Measurements from ENCODE around the gene SEMA4G.
"Not testable (repeated sequence)": the region's sequence is repeated elsewhere in the genome, so short reads cannot be mapped to it uniquely, and the experiment has no call there.

The SEMA4G gene

DNA sequence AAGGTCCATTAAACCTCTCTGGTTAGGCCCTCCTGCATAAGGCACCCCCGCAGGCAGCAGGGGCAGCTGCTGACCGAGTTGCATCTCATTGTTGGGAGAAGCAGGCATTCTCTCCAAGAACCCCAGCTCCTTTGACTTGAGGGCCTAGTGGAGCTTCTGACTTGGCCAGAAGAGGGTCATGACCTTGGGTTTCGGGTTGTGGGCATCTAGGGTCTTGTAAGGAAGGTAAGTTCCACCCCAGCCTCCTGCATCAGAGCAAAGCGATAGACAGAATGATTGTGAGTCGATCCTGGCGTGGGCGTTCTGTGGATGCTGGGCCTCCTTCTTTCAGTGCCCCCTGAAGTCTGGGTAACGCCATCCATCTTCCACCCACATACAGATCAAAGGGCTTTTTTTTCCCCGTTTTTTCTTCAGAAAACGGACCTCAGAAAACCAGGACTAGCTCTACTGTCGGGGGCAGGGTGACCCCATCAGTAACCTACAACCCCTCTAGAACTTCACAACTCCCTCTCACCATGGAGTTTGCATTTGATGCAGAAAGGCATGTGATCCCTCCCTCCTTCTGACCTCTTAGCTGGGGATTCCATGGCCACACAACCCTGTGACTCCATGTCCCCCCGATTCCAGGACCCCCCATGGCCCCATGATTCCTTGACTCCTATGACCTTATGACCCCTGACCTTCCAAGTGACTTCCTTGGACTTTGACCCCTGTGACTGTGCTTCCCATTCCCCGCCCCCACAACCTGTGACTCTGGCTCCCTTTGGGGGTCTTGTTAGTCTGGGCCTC, 3.0 kb downstream of the SEMA4G start:
- no peak for DNase-seq

DNA sequence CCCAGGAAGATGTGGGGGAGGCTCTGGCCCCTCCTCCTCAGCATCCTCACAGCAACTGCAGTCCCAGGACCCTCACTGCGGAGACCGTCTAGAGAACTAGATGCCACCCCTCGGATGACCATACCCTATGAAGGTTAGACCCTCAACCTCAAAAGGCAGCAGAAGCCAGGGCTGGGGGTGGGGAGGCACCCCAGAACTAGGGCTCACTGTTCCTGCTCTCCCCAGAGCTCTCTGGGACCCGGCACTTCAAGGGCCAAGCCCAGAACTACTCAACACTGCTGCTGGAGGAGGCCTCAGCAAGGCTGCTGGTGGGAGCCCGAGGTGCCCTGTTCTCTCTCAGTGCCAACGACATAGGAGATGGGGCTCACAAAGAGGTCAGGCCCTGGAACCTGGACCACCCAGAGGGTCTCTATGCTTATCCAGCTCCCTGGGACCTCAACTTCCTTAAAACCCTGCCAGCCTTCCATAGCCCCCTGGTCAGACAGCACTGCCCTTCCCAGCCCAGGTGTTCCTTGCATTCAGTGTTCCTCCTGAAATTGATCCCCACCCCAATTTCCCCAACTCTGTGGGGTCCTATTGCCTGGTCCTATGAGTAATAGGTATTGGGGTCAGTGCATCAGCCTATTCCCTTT, 3.7 kb downstream of the SEMA4G start:
- DNase-seq = no peak

DNA sequence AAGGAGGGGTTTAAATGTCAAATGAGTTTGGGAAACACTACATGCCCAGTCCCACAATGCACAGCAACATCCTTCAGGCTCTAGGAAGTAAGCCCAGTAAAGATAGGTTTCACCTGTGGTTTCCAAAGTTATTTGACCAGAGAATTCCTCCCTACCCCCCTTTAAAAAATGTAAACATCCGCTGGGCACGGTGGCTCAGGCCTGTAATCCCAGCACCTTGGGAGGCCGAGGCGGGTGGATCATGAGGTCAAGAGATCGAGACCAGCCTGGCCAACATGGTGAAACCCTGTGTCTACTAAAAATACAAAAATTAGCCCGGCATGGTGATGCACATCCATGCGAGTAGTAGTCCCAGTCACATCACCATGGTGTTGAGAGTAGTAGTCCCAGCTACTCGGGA, 6.1 kb downstream of the SEMA4G start:
- not testable (repeated sequence) for DNase-seq

DNA sequence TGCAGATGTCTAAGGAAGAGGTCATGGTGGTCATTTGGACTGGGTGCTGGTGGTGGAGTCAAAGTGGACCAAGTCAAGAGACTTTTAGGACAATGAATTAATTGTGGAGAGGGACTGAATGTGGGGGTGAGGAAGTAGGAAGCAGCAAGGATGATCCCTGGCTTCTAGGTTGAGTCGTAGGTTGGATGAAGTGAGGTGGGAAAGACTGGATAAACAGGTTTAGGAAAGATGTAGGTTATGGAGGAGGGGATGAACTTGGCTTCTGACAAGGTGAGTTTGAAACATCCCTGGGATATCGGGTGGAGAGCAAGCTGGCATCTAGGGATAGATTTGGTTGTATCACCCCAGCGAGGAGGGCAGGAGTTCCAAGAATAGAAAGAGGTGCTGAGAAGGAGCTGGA, 7.6 kb downstream of the SEMA4G start:
- no peak for DNase-seq

DNA sequence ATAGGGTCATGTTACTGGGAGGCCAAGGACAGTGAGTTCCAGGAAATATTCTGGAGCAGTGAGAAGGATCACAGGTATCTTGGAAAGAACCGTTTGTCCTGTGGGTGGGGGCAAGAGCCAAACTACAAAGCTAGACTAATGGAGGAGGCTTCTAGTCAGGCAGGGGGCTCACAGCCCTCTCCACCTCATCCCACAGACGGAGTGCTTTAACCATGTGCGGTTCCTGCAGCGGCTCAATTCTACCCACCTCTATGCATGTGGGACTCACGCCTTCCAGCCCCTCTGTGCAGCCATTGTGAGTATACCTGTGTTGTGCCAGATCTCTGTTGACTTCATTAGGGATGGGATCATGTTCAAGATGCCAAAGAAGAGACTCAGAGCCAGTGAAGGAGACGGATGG, 8.1 kb downstream of the SEMA4G start:
- no peak for DNase-seq

DNA sequence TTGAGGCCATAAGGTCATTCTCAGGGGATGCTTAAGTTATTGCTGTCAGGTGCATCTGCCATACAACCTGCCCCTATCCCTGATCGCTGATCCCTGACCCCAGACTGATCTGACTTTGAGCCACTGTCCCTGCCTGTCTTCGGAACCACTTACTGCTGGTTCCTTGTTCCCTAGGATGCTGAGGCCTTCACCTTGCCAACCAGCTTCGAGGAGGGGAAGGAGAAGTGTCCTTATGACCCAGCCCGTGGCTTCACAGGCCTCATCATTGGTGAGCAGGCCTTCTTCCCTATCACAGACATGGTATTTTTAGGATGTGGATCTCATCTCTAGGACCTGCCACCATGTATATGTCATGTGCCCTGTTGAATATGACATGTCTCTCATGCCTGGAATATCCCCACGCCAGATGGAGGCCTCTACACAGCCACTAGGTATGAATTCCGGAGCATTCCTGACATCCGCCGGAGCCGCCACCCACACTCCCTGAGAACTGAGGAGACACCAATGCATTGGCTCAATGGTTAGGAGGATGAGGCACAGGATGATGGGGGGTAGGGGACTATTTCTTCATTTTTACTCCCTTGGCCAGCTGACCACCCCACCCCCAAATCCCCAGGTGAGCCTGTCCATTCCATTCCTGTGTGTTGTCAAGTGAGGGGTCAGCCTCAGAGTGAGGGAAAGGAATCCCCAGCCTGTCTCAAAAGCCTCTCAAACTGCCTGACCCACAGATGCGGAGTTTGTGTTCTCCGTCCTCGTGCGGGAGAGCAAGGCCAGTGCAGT, 9.0 kb downstream of the SEMA4G start:
- DNase-seq = no peak

DNA sequence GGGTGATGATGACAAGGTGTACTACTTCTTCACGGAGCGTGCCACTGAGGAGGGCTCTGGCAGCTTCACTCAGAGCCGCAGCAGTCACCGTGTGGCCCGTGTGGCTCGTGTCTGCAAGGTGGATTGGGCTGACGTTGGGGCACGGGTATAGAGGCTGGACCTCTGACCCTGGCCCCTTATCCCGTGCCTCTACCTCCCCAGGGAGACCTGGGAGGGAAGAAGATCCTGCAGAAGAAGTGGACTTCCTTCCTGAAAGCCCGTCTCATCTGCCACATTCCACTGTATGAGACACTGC, 9.5 kb downstream of the SEMA4G start:
- DNase-seq = no peak

DNA sequence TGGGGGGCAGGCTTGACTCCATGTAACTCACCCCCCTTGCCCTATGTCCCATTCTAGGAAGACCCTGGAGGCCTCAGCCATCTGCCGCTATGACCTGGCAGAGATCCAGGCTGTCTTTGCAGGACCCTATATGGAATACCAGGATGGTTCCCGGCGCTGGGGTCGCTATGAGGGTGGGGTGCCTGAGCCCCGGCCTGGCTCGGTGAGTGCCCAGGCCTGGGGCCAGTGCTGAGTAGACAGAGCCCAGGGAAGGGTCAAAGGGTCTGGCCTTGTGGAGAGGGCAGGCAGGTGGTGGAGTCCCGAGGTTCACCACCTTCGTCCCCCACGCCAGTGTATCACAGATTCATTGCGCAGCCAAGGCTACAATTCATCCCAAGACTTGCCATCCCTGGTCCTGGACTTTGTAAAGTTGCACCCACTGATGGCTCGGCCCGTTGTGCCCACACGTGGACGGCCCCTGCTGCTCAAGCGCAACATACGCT, 10.5 kb downstream of the SEMA4G start:
- no peak for DNase-seq

DNA sequence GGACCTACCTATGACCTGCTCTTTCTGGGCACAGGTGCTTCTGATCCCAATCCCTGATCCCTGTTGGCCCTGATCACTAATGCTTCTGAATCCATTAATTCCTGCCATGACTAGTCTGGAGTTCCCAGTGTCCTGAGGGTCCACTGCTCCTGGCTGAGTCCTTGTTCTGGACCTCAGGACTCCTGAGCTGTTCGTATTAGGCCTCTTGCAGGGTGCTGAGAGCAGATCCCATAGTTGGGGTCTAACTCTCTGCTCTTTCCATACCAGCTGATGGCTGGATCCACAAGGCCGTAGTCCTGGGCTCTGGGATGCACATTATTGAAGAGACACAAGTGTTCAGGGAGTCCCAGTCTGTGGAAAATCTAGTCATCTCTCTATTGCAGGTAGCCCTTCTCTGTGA, 11.0 kb downstream of the SEMA4G start:
- DNase-seq = no peak

DNA sequence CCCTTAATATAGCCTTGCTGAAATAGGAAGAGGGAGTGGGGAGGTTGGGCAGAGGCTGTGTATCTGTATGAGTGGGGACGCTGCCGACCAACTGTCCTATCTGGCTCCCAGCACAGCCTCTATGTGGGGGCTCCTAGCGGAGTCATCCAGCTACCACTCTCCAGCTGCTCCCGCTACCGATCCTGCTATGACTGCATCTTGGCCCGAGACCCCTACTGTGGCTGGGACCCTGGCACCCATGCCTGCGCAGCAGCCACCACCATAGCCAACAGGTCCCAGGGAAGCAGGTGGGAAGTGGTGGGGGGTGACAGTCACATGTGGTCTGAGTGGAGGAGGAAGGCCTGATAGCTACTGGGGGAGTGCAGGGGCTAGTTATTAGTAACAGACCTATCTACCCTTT, 11.4 kb downstream of the SEMA4G start:
- no peak for DNase-seq

DNA sequence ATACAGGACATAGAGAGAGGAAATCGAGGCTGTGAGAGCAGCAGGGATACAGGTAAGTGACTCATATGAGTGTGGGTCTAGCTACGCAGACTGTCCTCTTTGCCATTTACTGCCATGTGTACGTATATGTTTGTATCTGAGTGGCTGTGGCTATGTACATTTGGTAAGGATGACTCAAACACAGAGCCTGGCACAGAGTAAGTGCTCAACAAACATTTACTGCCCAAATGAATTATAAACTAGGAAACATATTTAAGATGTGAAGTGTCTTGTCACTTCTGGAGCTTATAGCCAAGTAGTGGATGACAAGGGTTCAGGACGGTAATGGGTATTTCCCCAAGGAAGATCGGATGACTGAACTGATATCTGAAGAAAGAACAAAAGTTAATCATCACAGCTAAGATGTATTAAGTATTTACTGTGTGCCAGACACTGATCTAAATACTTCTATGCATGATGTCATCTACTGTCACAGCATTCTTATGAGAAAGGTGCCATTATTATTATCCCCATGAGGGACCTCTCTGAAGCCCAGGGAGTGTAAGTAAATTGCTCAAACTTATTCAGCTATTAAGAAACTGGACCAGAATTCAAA, 12.0 kb downstream of the SEMA4G start:
- DNase-seq = no peak

DNA sequence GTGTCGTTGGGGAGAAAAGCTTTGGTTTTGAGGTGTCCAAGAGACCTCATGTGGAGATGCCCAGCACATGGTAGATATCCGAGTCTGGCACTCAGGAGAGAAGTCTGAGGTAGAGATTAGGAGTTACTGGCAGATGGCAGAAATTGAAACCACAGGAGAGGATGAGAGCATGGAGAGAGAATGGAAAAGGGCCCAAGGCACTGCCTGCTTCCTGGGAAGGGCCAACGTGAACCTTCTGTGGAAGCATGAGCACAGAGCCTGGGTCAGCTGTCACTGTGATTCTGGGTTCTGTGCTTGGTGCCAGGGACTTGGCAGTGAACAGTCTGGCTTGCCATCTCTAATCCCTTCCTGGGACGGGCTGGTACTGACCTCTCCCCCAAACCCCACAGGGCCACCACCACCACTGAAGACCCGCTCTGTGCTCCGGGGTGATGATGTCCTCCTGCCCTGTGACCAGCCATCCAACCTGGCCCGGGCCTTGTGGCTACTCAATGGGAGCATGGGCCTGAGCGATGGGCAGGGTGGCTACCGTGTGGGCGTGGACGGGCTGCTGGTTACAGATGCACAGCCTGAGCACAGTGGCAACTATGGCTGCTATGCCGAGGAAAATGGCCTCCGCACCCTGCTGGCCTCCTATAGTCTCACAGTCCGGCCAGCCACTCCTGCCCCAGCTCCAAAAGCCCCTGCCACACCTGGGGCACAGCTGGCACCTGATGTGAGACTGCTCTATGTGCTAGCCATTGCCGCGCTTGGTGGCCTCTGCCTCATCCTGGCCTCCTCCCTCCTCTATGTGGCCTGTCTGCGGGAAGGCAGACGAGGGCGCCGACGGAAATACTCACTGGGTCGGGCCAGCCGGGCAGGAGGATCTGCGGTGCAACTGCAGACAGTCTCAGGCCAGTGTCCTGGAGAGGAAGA, 13.9 kb downstream of the SEMA4G start:
- no peak for DNase-seq

DNA sequence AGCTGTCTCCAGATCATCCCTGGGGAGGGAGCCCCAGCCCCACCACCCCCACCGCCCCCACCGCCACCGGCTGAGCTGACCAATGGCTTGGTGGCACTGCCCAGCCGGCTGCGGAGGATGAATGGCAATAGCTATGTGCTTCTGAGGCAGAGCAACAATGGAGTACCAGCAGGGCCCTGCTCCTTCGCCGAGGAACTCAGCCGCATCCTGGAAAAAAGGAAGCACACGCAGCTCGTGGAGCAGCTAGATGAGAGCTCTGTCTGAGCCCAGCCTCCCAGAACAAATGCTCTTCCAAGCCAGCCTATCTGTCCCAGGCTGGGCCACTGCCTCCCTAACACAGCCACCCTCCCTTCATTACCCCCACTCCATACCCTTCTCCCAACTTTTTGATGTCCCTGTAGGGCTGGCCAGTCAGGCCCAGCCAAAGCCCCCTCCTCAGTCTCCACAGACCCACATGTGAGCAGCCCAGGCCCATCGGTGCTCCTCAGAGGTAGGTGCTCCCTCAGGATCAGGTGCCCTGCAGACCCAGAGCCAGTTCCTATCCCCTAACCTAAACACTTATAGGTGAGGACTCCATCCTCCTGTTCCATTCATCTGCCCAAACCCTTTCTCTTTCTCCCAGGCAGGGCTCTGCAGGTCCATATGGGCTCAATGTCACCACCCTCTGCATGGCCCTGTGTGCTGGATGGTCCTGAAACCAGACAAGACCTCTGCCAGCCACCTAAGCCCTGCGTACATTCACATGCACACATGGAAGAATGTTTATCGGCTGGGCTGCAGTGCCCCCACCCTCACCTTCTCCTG, 14.8 kb downstream of the SEMA4G start:
- DNase-seq = no peak

DNA sequence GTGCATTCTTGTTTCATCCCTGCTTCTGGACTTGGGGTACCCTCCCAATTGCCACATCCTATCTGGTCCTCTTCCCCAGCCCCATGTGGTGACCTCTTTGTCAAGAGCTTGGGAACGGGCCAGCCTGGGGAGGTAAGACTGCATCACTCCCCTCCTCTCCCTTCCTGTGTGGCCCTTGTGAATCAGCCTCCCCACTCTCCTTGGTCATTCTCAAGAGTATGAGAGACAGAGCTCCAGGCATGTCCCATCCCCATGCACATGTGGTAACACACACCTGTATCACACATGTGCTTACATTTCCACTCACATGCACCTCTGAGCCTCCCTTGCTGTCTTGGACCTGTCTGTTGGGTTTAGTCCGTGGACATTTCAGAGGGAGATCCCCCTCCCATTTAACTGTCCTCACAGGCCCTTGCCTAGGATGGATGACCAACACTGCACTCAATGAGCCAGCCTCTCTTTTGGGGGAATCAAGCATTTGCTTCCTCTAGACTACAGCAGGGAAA, 15.4 kb downstream of the SEMA4G start:
- DNase-seq = no peak

DNA sequence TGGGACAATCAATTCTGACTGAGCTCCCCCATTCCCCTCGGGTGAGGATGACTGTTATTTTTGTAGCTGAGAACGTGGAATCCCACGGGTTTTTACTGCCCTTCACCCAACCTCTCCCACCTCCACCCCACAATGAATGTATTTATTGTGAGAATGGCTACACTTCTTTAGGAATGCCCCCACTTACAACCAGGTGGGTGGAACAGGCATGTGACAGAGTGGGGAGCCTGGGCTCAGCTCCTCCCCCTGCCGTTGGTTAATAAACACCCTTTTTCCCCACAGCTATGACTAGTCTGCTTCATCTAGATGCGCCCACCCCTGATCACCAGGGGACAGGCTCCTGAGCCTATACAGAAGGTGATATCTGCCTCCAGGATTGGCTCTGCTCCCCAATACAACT, 16.0 kb downstream of the SEMA4G start:
- DNase-seq = no peak

DNA sequence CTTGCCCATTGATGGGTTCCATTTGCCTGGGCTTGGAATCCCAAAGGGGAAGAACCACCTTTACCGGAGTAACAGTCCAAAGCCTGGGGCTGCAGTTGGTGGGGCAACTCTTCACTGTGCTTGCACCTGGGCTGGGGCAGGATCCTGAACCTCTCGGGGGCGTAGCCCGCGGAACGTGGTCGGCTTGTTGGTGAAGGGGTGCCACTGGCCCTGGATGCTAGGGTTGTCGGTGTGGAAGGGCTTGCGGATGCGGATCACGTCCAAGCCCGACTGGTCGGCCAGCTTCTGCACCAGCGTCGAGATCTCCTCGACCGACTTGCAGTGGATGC, 17.3 kb downstream of the SEMA4G start:
- DNase-seq = no peak

DNA sequence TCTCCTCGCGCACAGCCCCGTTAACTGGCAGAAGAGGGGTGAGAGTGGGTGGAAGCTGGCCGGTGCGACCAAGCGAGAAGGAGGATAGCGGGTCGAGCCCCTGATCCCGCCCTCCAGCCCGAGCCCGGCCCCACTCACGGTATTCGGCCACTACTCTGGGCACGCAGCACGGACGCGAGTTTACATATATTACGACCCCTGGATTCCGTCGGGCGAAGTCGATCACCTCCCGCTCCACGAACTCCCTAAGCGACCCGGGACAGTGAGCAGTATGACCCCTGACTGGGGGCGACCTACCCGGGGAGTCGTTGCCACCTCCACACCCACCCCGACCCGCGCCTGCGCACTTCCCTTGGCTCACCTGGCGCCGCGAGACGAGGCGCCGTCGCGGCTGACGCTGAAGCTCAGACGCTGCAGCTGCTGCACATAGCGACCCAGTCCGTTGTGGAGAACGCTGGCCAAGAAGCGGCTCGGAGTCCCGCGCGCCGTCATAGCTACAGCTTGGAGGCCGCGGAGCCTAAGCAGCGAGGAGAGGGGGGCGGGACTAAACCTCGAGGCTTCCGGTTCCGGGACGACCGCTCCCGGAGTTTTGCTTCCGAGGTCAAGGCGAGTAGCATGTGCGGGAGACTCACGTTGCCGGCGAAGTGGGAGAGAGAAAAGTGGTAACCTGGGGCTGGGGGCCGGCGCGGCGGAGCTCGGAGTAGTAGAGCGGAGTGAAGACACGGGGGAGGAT, 17.8 kb downstream of the SEMA4G start, which contains the start of the genes MRPL43 and TWNK:
MRPL43 (minus strand) TSS at position 546 of the 733 bp plus-strand sequence; CDS start at position 492, 54 bp downstream.
TWNK (plus strand) TSS at position 592 of the 733 bp plus-strand sequence. CDS start 668 bp downstream, outside the sequence.
- peak; percentile 67 for DNase-seq

DNA sequence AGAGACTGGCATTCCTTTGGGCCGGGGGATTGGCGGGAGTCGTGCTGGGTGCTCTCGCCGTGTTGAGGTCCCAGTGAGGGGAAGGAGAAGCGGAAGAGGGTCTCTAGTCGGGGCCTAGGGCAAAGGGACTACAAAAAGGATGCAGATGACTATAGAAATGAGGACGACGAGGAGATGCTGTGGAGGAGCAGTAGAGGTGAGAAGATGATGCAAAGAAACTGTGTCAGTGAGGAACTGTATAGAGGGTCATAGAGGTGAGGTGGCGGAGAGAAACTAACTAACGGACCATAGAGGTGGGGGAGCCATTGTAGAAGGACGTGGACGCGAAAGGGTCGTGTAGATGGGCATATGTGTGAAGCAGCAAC, 18.4 kb downstream of the SEMA4G start:
- no peak for DNase-seq

DNA sequence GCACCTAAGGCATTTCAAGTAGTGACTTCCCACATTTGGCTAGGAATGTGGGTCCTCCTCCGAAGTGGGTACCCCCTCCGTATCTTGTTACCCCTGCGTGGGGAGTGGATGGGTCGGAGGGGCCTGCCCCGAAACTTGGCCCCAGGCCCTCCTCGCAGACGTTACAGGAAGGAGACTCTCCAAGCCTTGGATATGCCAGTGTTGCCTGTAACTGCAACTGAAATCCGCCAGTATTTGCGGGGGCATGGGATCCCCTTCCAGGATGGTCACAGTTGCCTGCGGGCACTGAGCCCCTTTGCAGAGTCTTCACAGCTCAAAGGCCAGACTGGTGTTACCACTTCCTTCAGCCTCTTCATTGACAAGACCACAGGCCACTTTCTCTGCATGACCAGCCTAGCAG, 18.9 kb downstream of the SEMA4G start:
- no peak for DNase-seq

DNA sequence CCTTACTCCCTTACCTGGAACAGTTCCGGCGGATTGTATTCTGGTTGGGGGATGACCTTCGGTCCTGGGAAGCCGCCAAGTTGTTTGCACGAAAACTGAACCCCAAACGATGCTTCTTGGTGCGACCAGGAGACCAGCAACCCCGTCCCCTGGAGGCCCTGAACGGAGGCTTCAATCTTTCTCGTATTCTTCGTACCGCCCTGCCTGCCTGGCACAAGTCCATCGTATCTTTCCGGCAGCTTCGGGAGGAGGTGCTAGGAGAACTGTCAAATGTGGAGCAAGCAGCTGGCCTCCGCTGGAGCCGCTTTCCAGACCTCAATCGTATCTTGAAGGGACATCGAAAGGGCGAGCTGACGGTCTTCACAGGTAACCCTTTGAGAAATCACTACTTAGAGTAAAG, 19.8 kb downstream of the SEMA4G start:
- DNase-seq = no peak
